ENCODE results near the gene MAST4.

MAST4 gene

GRCh38 chr5:66850354-66851075 lies 254.3 kb downstream of the MAST4 start:
- peak; percentile 54 for DNase-seq

- no peak for DNase-seq
These were observed 255.1 kb downstream of the MAST4 start for GRCh38 chr5:66851306-66851705.

GRCh38 chr5:66854416-66854815 lies 258.2 kb downstream of the MAST4 start:
- DNase-seq: no peak

GRCh38 chr5:66856041-66856805 lies 260.0 kb downstream of the MAST4 start:
- no peak for DNase-seq

- DNase-seq: no peak
These were observed 263.3 kb downstream of the MAST4 start for GRCh38 chr5:66859526-66859925.

GRCh38 chr5:66860199-66860975 lies 264.2 kb downstream of the MAST4 start:
- DNase-seq: no peak

GRCh38 chr5:66861402-66861801 lies 265.2 kb downstream of the MAST4 start:
- DNase-seq: no peak

- DNase-seq: no peak
These were observed 265.8 kb downstream of the MAST4 start for GRCh38 chr5:66862020-66862419.

GRCh38 chr5:66863243-66864170 lies 267.3 kb downstream of the MAST4 start:
- DNase-seq: peak; percentile 20

GRCh38 chr5:66864240-66864884 lies 268.2 kb downstream of the MAST4 start:
- DNase-seq: peak; percentile 26

- no peak for DNase-seq
These were observed 271.6 kb downstream of the MAST4 start for GRCh38 chr5:66867618-66868322.

- DNase-seq: no peak
These were observed 273.2 kb downstream of the MAST4 start for GRCh38 chr5:66869347-66869746.

GRCh38 chr5:66870708-66871107 lies 274.5 kb downstream of the MAST4 start:
- DNase-seq: no peak

GRCh38 chr5:66871651-66872050 lies 275.5 kb downstream of the MAST4 start:
- no peak for DNase-seq

GRCh38 chr5:66872736-66873331 lies 276.6 kb downstream of the MAST4 start:
- DNase-seq: no peak

GRCh38 chr5:66874004-66874403 lies 277.8 kb downstream of the MAST4 start:
- no peak for DNase-seq

- no peak for DNase-seq
These were observed 279.1 kb downstream of the MAST4 start for GRCh38 chr5:66875315-66875714.

- DNase-seq: no peak
These were observed 280.1 kb downstream of the MAST4 start for GRCh38 chr5:66876266-66876807.

- DNase-seq: peak; percentile 40
These were observed 281.6 kb downstream of the MAST4 start for GRCh38 chr5:66877843-66878242.

- no peak for DNase-seq
These were observed 284.2 kb downstream of the MAST4 start for GRCh38 chr5:66880401-66880800.
